ENCODE results near the gene GTF2F2. TPM values are rescaled to one million over a fixed set of nuclear protein-coding genes. Genes with fewer than 3 reads are reported as not detected.

The GTF2F2 gene
- total RNA-seq, 4 donors from 2014 or later: 11.5 to 16.9 (median 13.3) TPM

- no peak for ATAC-seq
- no peaks in the 10 kb centered on the region for H3K9me3 ChIP-seq
- peaks cover 0 to 9% of the 10 kb centered on the region in 2 donors for H3K4me1 ChIP-seq
- no peak for DNase-seq
- H3K4me3 ChIP-seq: no peak overlapping the region
- in situ Hi-C loops (cut with MboI; ENCODE audit: low sequenced_read_pairs in 4 of 4): no loop called here
- intact Hi-C loops (cut with DNase I; ENCODE audit: low total_unique reads): no loop called here
- H3K36me3 ChIP-seq: peaks cover 0 to 5% of the 10 kb centered on the region in 2 donors
- no peaks in the 10 kb centered on the region for H3K27me3 ChIP-seq
- no peak overlapping the region for H3K27ac ChIP-seq
- TF ChIP-seq POLR2A (IDR thresholded peaks at IDR 0.05): no peak
- no peak for TF ChIP-seq CTCF (IDR thresholded peaks at IDR 0.05 in 4 of 5, conservative IDR thresholded peaks at IDR 0.05 in 1 of 5)
Observed at GRCh38 chr13:45156565-45157361, 36.5 kb downstream of the GTF2F2 start.

- intact Hi-C loops (cut with DNase I; ENCODE audit: low total_unique reads): no loop called here
- in situ Hi-C loops (cut with MboI; ENCODE audit: low sequenced_read_pairs in 4 of 4): no loop called here
- Histone ChIP-seq H3K27ac (no peak overlapping the region), H3K9me3 (no peaks in the 10 kb centered on the region), H3K4me3 (no peak overlapping the region), H3K4me1 (no peaks in the 10 kb centered on the region), H3K36me3 (peaks cover 0 to 5% of the 10 kb centered on the region in 2 donors), H3K27me3 (no peaks in the 10 kb centered on the region)
- ATAC-seq: no peak
- no peak for DNase-seq
- TF ChIP-seq POLR2A (IDR thresholded peaks at IDR 0.05) (no peak), CTCF (IDR thresholded peaks at IDR 0.05 in 4 of 5, conservative IDR thresholded peaks at IDR 0.05 in 1 of 5) (no peak)
Observed at GRCh38 chr13:45162194-45162593, 41.9 kb downstream of the GTF2F2 start.

GRCh38 chr13:45162821-45163220, 42.5 kb downstream of the GTF2F2 start:
- TF ChIP-seq CTCF (IDR thresholded peaks at IDR 0.05 in 4 of 5, conservative IDR thresholded peaks at IDR 0.05 in 1 of 5) (no peak), POLR2A (IDR thresholded peaks at IDR 0.05) (no peak)
- H3K27ac ChIP-seq: no peak overlapping the region
- no peaks in the 10 kb centered on the region for H3K27me3 ChIP-seq

GRCh38 chr13:45166858-45167257, 46.5 kb downstream of the GTF2F2 start:
- Histone ChIP-seq H3K9me3 (no peaks in the 10 kb centered on the region), H3K4me3 (no peak overlapping the region), H3K4me1 (no peaks in the 10 kb centered on the region), H3K36me3 (no peaks in the 10 kb centered on the region), H3K27ac (no peak overlapping the region), H3K27me3 (no peaks in the 10 kb centered on the region)
- in situ Hi-C loops (cut with MboI; ENCODE audit: low sequenced_read_pairs in 4 of 4): no loop called here
- ATAC-seq (no peak), DNase-seq (no peak)
- intact Hi-C loops (cut with DNase I; ENCODE audit: low total_unique reads): no loop called here
- TF ChIP-seq POLR2A (IDR thresholded peaks at IDR 0.05): no peak
- no peak for TF ChIP-seq CTCF (IDR thresholded peaks at IDR 0.05 in 4 of 5, conservative IDR thresholded peaks at IDR 0.05 in 1 of 5)

More at GRCh38 chr13:45162821-45163220, 42.5 kb downstream of the GTF2F2 start:
- H3K36me3 ChIP-seq: peaks cover 0 to 3% of the 10 kb centered on the region in 2 donors
- DNase-seq (no peak), ATAC-seq (no peak)
- no peak overlapping the region for H3K4me3 ChIP-seq
- no peaks in the 10 kb centered on the region for H3K4me1 ChIP-seq
- in situ Hi-C loops (cut with MboI; ENCODE audit: low sequenced_read_pairs in 4 of 4) (no loop called here), intact Hi-C loops (cut with DNase I; ENCODE audit: low total_unique reads) (no loop called here)
- no peaks in the 10 kb centered on the region for H3K9me3 ChIP-seq
